ENCODE data around the gene TRIM54. TPM values are rescaled to one million over a fixed set of nuclear protein-coding genes. Genes with fewer than 3 reads are reported as not detected.

Gene TRIM54
- total and polyA plus RNA-seq, 2 donors from 2014 or later = 0.31 to 2.1 TPM

DNA sequence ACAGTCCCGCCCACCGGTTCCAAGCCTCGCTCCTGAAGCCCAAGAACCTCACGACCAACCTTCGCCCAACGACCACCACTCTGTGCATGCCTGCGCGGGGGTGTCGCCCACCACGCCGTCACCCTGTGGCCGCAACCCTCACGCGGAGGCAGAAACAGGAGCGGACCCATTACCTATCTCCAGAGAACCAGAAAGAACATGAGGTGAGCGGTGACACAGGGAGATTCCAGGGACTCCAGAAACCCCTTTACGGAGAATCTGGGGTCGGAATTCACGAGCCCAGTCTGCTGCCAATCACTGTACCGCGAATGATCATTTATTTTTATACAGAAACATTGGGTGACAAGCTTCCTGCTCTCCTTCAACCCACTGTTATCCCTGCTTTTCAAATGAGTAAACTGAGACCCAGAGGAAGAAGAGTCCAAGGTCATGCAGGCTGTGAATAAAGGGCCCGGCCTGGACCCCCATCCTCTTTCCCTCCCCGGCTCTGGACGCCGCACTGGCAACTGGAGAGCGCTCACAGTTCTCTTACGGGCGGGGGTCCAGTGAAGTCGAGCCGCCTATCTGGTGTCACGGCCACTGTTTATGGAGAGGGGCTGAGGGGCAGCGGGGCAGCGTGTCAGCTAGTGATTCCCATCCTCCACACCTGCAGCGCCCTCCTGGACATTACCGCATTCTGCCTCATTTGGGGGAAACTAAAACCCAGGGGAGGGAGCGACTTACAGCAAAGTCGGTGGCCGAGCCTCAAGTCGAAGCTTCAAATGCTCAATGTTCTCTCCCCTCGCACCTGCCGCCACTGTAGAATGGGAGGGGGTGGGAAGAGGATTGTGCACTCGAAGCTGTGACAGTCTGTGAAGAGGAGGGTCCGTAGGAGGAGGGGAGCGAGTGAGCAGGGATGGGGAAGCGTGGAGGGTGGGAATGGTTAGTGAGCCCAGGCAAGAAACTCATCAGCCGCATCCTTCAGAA is 18.7 kb upstream of the TRIM54 start:
- DNase-seq (peak in 4 of 5 donors; percentile 14 to 67 (median 48)), FAIRE-seq (no peak)
- Histone ChIP-seq H3K36me3 (ENCODE audit: control insufficient read depth in 2 of 3, insufficient read depth in 3 of 3, low read length in 3 of 3) (no peaks in the 10 kb centered on the region), H3K27me3 (ENCODE audit: control insufficient read depth, insufficient read depth, low read length) (peaks cover 26% of the 10 kb centered on the region), H3K27ac (ENCODE audit: low read depth in 2 of 2, low read length in 2 of 2) (no peak overlapping the region), H3K4me3 (ENCODE audit: low read length in 3 of 3) (peak overlapping the region in 1 of 3 donors; percentile 48), H3K9ac (ENCODE audit: low read length in 3 of 3) (no peak overlapping the region), H3K9me3 (ENCODE audit: control insufficient read depth in 2 of 3, insufficient read depth in 1 of 3, low read length in 3 of 3) (no peaks in the 10 kb centered on the region), H3K4me1 (ENCODE audit: control insufficient read depth in 2 of 3, insufficient read depth in 2 of 3, low read depth in 1 of 3, low read length in 3 of 3) (peaks cover 0 to 9% (median 8%) of the 10 kb centered on the region in 3 donors)
- TF ChIP-seq CTCF (IDR thresholded peaks at IDR 0.05; ENCODE audit: borderline replicate concordance, extremely low read depth, insufficient read depth) = no peak
- intact Hi-C loops (cut with DNase I) = no loop called here

GRCh38 chr2:27264253-27264752 is 17.9 kb upstream of the TRIM54 start:
- H3K27ac ChIP-seq (ENCODE audit: low read depth in 2 of 2, low read length in 2 of 2) = no peak overlapping the region
- no peak for TF ChIP-seq CTCF (IDR thresholded peaks at IDR 0.05; ENCODE audit: borderline replicate concordance, extremely low read depth, insufficient read depth)
- peak overlapping the region in 1 of 3 donors; percentile 43 for H3K4me3 ChIP-seq (ENCODE audit: low read length in 3 of 3)
- no peak for FAIRE-seq
- H3K4me1 ChIP-seq (ENCODE audit: control insufficient read depth in 2 of 3, insufficient read depth in 2 of 3, low read depth in 1 of 3, low read length in 3 of 3) = peaks cover 0 to 9% (median 8%) of the 10 kb centered on the region in 3 donors
- intact Hi-C loops (cut with DNase I) = no loop called here
- no peak overlapping the region for H3K9ac ChIP-seq (ENCODE audit: low read length in 3 of 3)
- no peaks in the 10 kb centered on the region for H3K36me3 ChIP-seq (ENCODE audit: control insufficient read depth in 2 of 3, insufficient read depth in 3 of 3, low read length in 3 of 3)
- H3K9me3 ChIP-seq (ENCODE audit: control insufficient read depth in 2 of 3, insufficient read depth in 1 of 3, low read length in 3 of 3) = no peaks in the 10 kb centered on the region
- DNase-seq = peak in 4 of 5 donors; percentile 21 to 64 (median 31)
- peaks cover 26% of the 10 kb centered on the region for H3K27me3 ChIP-seq (ENCODE audit: control insufficient read depth, insufficient read depth, low read length)

DNA sequence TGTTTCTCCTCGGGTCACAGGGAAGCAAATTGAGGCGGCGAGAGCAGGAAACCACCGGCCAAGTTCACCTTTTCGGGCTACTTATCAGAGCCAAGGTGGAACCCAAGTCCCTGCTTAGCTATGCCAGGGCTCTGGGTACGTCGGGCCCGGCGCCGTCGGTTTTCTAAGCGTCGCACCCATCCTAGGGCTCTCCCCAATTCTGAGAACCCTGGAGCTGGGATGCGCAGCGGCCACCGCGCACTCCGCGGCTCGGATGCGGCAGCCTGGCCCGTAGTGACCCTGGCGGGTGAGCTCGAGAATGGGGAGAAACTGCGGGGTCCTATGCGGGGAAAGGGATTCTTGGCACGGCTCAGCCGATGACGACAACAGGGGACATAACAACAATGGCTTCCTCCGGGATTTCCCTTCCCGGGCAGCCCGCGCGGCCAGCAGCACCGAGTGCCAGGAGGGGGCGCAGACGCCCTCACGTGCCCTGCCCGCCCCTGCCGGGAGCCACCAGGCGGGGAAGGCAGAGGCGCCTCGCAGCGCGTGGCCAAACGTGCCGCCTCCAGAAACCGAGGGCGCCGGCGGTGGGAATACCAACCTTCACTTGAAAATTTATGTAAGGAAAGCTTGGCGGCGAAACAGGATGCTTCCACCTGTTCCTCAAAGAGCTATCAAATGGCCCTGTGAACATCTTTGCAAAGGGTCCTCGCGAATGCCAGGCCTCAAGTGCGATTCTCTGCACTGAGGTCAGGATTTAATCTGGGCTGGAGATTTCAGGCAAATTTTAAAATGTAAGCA is 17.3 kb upstream of the TRIM54 start:
- FAIRE-seq (no peak), DNase-seq (peak; percentile 84 to 93 (median 88))
- no peak overlapping the region for H3K27ac ChIP-seq (ENCODE audit: low read depth in 2 of 2, low read length in 2 of 2)
- H3K9me3 ChIP-seq (ENCODE audit: control insufficient read depth in 2 of 3, insufficient read depth in 1 of 3, low read length in 3 of 3) = no peaks in the 10 kb centered on the region
- no peak overlapping the region for H3K9ac ChIP-seq (ENCODE audit: low read length in 3 of 3)
- intact Hi-C loops (cut with DNase I) = no loop called here
- H3K4me1 ChIP-seq (ENCODE audit: control insufficient read depth in 2 of 3, insufficient read depth in 2 of 3, low read depth in 1 of 3, low read length in 3 of 3) = peaks cover 0 to 9% (median 8%) of the 10 kb centered on the region in 3 donors
- TF ChIP-seq CTCF (IDR thresholded peaks at IDR 0.05; ENCODE audit: borderline replicate concordance, extremely low read depth, insufficient read depth) = peak; percentile 48
- H3K36me3 ChIP-seq (ENCODE audit: control insufficient read depth in 2 of 3, insufficient read depth in 3 of 3, low read length in 3 of 3) = no peaks in the 10 kb centered on the region
- H3K27me3 ChIP-seq (ENCODE audit: control insufficient read depth, insufficient read depth, low read length) = peaks cover 26% of the 10 kb centered on the region
- peak overlapping the region in 2 of 3 donors; percentile 3 to 43 for H3K4me3 ChIP-seq (ENCODE audit: low read length in 3 of 3)
